C4-2B (cell line): ENCODE results near the gene SUN5.

ENCODE experiments used
- H3K27ac ChIP-seq: fragments of 450-650 bp; 2 replicates; pipeline ENCODE4 v1.5.1; 2017
- CTCF ChIP-seq: fragments of 450-650 bp; conservative IDR thresholded peaks from 2 replicates; pipeline ENCODE4 v1.5.1; 2017; ENCODE audit warnings: mild to moderate bottlenecking
- ZFX ChIP-seq: fragments of 450-650 bp; IDR thresholded peaks from 2 replicates; pipeline ENCODE4 v1.6.1; 2017

Gene SUN5

GRCh38 chr20:33026072-33026778 lies 22.0 kb upstream of the SUN5 start:
- TF ChIP-seq CTCF (no peak), ZFX (no peak)
- no peak overlapping the region for H3K27ac ChIP-seq

DNA sequence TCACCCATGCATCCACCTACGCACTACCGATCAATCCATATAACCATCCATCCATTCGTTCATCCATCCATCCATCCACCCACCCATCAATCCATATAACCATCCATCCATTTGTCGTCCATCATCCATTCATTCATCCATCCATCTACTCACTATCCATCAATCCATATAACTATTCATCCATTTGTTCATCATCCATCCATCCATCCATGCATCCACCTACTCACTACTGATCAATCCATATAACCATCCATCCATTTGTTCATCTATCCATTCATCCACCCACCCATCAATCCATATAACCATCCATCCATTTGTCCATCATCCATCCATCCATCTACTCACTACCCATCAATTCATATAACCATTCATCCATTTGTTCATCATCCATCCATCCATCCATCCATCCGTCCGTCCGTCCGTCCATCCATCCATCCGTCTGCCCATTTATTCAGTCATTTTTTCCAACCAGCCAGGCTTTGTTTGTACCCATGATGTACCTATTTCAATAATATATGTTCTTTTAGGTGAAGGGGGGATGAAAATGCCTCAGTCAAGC lies 21.2 kb upstream of the SUN5 start:
- TF ChIP-seq ZFX (no peak), CTCF (no peak)
- no peak overlapping the region for H3K27ac ChIP-seq

GRCh38 chr20:33024609-33025317 lies 20.5 kb upstream of the SUN5 start:
- no peak overlapping the region for H3K27ac ChIP-seq
- TF ChIP-seq ZFX (no peak), CTCF (no peak)

DNA sequence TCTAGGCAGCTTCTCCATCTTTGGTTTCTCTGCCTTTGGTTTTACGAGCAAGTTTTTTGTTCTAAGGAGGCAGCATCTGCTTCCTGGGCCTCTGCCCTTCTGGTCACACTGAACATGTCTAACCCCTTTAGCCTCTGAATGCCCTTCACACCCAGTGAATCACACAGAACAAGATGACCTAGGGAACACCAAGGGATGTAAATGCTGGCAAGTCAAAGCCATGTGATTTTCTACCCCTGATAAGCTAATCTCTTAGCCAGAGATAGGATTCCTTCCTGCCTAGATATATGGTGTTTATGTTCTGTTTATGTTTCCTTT lies 20.0 kb upstream of the SUN5 start:
- TF ChIP-seq CTCF (no peak), ZFX (no peak)
- H3K27ac ChIP-seq, result no peak overlapping the region

DNA sequence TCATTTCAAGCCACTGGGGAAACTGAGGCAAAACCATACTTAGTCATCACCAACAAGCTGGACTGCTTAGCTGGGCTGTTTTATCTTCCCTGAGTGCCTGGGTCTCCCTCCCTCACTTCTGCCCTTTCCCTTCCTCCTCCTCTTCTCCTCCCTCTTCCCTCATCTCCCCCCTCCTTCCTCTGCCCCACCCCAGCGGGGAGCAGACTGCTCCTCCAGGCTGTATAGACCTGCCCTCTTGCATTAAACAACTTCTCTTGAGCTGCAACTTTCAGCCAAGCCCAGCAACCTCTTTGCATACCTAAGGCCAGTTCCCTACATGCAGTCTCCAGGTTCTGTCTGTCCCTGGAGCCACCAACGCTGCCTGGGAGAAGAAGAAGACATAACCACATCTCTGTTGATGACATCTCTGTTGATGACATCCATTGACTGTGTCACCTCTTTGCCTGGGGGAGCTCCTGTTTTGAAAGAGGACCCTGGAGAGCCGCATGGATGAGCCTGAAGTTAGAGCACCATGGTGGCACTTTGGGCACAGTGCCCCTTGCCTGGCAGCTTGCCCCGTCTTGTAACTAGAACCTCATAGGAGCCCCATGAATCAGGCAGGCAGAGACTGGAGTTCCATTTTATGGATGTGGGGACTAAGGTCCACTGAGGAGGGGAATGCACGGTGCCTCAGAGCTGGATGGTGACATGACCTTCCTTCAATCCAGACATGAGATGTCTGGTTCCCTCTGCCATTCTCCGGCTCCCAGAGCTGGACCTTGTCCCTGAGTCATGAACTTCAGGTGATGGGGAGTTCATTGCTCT lies 19.4 kb upstream of the SUN5 start:
- TF ChIP-seq ZFX, result no peak
- TF ChIP-seq CTCF, result no peak

DNA sequence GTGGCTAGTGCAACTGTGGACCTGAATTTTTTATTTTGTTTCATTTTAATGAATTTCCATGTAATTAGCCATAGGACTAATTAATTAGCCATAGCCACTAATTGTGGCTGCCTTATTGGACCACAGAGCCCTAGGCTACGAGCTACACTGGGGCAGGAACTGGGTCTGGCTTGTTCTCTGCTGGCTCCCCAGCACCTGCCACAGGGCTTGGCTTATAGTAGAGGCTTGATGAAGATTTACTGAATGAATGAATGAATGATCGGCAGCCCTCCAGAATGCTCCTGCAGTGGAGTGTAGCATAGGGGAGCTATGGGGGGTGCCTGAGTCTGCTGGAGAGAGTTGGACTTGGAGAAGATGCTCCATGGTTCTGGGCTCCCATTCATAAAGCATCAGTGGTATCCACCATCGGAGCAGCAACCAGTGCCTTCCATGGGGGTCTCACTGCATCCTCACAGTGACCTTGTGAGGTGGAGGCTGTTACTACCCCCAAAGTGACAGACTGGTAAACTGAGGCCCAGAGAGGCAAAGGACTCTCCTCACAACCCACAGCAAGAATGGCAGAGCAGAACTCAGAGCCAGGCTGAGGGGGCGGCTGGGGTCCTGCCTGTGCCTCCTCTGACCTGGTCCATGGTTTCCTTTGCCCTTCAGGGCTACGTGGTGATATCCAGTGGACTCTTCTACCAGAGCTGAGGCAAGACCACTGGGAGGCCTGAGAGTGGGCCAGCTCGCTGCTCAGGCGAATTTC lies 18.6 kb upstream of the SUN5 start:
- no peak overlapping the region for H3K27ac ChIP-seq
- TF ChIP-seq CTCF, result no peak
- no peak for TF ChIP-seq ZFX

More for the DNA sequence above, 19.4 kb upstream of the SUN5 start:
- H3K27ac ChIP-seq, result no peak overlapping the region
